ENCODE measurements around the gene SLC12A5.

The SLC12A5 gene

GRCh38 chr20:46071573-46071972, 42.6 kb downstream of the SLC12A5 start:
- H3K27me3 ChIP-seq (ENCODE audit: control insufficient read depth in 5 of 5, insufficient read depth in 4 of 5, low read length in 5 of 5) = no peaks in the 10 kb centered on the region
- H3K27ac ChIP-seq (ENCODE audit: low read depth, low read length) = no peak overlapping the region
- H3K9ac ChIP-seq (ENCODE audit: low read length in 5 of 5) = no peak overlapping the region
- peaks cover 48 to 64% (median 52%) of the 10 kb centered on the region in 5 donors for H3K36me3 ChIP-seq (ENCODE audit: control insufficient read depth in 5 of 5, insufficient read depth in 5 of 5, low read length in 5 of 5)
- H3K4me3 ChIP-seq (ENCODE audit: low read depth in 1 of 5, low read length in 5 of 5) = no peak overlapping the region
- no peaks in the 10 kb centered on the region for H3K4me1 ChIP-seq (ENCODE audit: control insufficient read depth in 5 of 5, insufficient read depth in 5 of 5, low read length in 5 of 5)
- no peaks in the 10 kb centered on the region for H3K9me3 ChIP-seq (ENCODE audit: control insufficient read depth in 5 of 5, low read length in 5 of 5)

GRCh38 chr20:46073024-46073423, 44.0 kb downstream of the SLC12A5 start:
- Histone ChIP-seq H3K27ac (ENCODE audit: low read depth, low read length) (no peak overlapping the region), H3K36me3 (ENCODE audit: control insufficient read depth in 5 of 5, insufficient read depth in 5 of 5, low read length in 5 of 5) (peaks cover 44 to 62% (median 48%) of the 10 kb centered on the region in 5 donors), H3K9me3 (ENCODE audit: control insufficient read depth in 5 of 5, low read length in 5 of 5) (no peaks in the 10 kb centered on the region), H3K9ac (ENCODE audit: low read length in 5 of 5) (no peak overlapping the region), H3K4me1 (ENCODE audit: control insufficient read depth in 5 of 5, insufficient read depth in 5 of 5, low read length in 5 of 5) (no peaks in the 10 kb centered on the region), H3K27me3 (ENCODE audit: control insufficient read depth in 5 of 5, insufficient read depth in 4 of 5, low read length in 5 of 5) (no peaks in the 10 kb centered on the region), H3K4me3 (ENCODE audit: low read depth in 1 of 5, low read length in 5 of 5) (no peak overlapping the region)

GRCh38 chr20:46073443-46073842, 44.4 kb downstream of the SLC12A5 start:
- Histone ChIP-seq H3K36me3 (ENCODE audit: control insufficient read depth in 5 of 5, insufficient read depth in 5 of 5, low read length in 5 of 5) (peaks cover 44 to 62% (median 49%) of the 10 kb centered on the region in 5 donors), H3K4me1 (ENCODE audit: control insufficient read depth in 5 of 5, insufficient read depth in 5 of 5, low read length in 5 of 5) (no peaks in the 10 kb centered on the region), H3K9ac (ENCODE audit: low read length in 5 of 5) (no peak overlapping the region), H3K4me3 (ENCODE audit: low read depth in 1 of 5, low read length in 5 of 5) (no peak overlapping the region), H3K27me3 (ENCODE audit: control insufficient read depth in 5 of 5, insufficient read depth in 4 of 5, low read length in 5 of 5) (no peaks in the 10 kb centered on the region), H3K27ac (ENCODE audit: low read depth, low read length) (no peak overlapping the region), H3K9me3 (ENCODE audit: control insufficient read depth in 5 of 5, low read length in 5 of 5) (no peaks in the 10 kb centered on the region)

- Histone ChIP-seq H3K4me1 (ENCODE audit: control insufficient read depth in 5 of 5, insufficient read depth in 5 of 5, low read length in 5 of 5) (no peaks in the 10 kb centered on the region), H3K27me3 (ENCODE audit: control insufficient read depth in 5 of 5, insufficient read depth in 4 of 5, low read length in 5 of 5) (no peaks in the 10 kb centered on the region), H3K9me3 (ENCODE audit: control insufficient read depth in 5 of 5, low read length in 5 of 5) (no peaks in the 10 kb centered on the region), H3K9ac (ENCODE audit: low read length in 5 of 5) (no peak overlapping the region), H3K4me3 (ENCODE audit: low read depth in 1 of 5, low read length in 5 of 5) (no peak overlapping the region), H3K27ac (ENCODE audit: low read depth, low read length) (no peak overlapping the region), H3K36me3 (ENCODE audit: control insufficient read depth in 5 of 5, insufficient read depth in 5 of 5, low read length in 5 of 5) (peaks cover 48 to 63% (median 51%) of the 10 kb centered on the region in 5 donors)
Measured at GRCh38 chr20:46074006-46074405, 45.0 kb downstream of the SLC12A5 start.

GRCh38 chr20:46076806-46077205, 47.8 kb downstream of the SLC12A5 start:
- H3K4me3 ChIP-seq (ENCODE audit: low read depth in 1 of 5, low read length in 5 of 5) = no peak overlapping the region
- H3K9ac ChIP-seq (ENCODE audit: low read length in 5 of 5) = no peak overlapping the region
- H3K36me3 ChIP-seq (ENCODE audit: control insufficient read depth in 5 of 5, insufficient read depth in 5 of 5, low read length in 5 of 5) = peaks cover 39 to 56% (median 46%) of the 10 kb centered on the region in 5 donors
- H3K9me3 ChIP-seq (ENCODE audit: control insufficient read depth in 5 of 5, low read length in 5 of 5) = no peaks in the 10 kb centered on the region
- no peak overlapping the region for H3K27ac ChIP-seq (ENCODE audit: low read depth, low read length)
- H3K27me3 ChIP-seq (ENCODE audit: control insufficient read depth in 5 of 5, insufficient read depth in 4 of 5, low read length in 5 of 5) = no peaks in the 10 kb centered on the region
- peaks cover 0 to 3% (median 0%) of the 10 kb centered on the region in 5 donors for H3K4me1 ChIP-seq (ENCODE audit: control insufficient read depth in 5 of 5, insufficient read depth in 5 of 5, low read length in 5 of 5)

- Histone ChIP-seq H3K4me3 (ENCODE audit: low read depth in 1 of 5, low read length in 5 of 5) (no peak overlapping the region), H3K4me1 (ENCODE audit: control insufficient read depth in 5 of 5, insufficient read depth in 5 of 5, low read length in 5 of 5) (peaks cover 0 to 9% (median 0%) of the 10 kb centered on the region in 5 donors), H3K36me3 (ENCODE audit: control insufficient read depth in 5 of 5, insufficient read depth in 5 of 5, low read length in 5 of 5) (peaks cover 39 to 55% (median 44%) of the 10 kb centered on the region in 5 donors), H3K27ac (ENCODE audit: low read depth, low read length) (no peak overlapping the region), H3K9ac (ENCODE audit: low read length in 5 of 5) (no peak overlapping the region), H3K27me3 (ENCODE audit: control insufficient read depth in 5 of 5, insufficient read depth in 4 of 5, low read length in 5 of 5) (no peaks in the 10 kb centered on the region), H3K9me3 (ENCODE audit: control insufficient read depth in 5 of 5, low read length in 5 of 5) (no peaks in the 10 kb centered on the region)
Measured at GRCh38 chr20:46077642-46078305, 48.8 kb downstream of the SLC12A5 start.

- H3K4me3 ChIP-seq (ENCODE audit: low read depth in 1 of 5, low read length in 5 of 5) = no peak overlapping the region
- H3K27ac ChIP-seq (ENCODE audit: low read depth, low read length) = no peak overlapping the region
- H3K9me3 ChIP-seq (ENCODE audit: control insufficient read depth in 5 of 5, low read length in 5 of 5) = no peaks in the 10 kb centered on the region
- H3K9ac ChIP-seq (ENCODE audit: low read length in 5 of 5) = no peak overlapping the region
- no peaks in the 10 kb centered on the region for H3K27me3 ChIP-seq (ENCODE audit: control insufficient read depth in 5 of 5, insufficient read depth in 4 of 5, low read length in 5 of 5)
- H3K4me1 ChIP-seq (ENCODE audit: control insufficient read depth in 5 of 5, insufficient read depth in 5 of 5, low read length in 5 of 5) = peaks cover 0 to 21% (median 10%) of the 10 kb centered on the region in 5 donors
- peaks cover 37 to 47% (median 41%) of the 10 kb centered on the region in 5 donors for H3K36me3 ChIP-seq (ENCODE audit: control insufficient read depth in 5 of 5, insufficient read depth in 5 of 5, low read length in 5 of 5)
Measured at GRCh38 chr20:46078954-46079353, 49.9 kb downstream of the SLC12A5 start.

GRCh38 chr20:46081074-46081473, 52.1 kb downstream of the SLC12A5 start:
- Histone ChIP-seq H3K27me3 (ENCODE audit: control insufficient read depth in 5 of 5, insufficient read depth in 4 of 5, low read length in 5 of 5) (no peaks in the 10 kb centered on the region), H3K36me3 (ENCODE audit: control insufficient read depth in 5 of 5, insufficient read depth in 5 of 5, low read length in 5 of 5) (peaks cover 21 to 26% (median 22%) of the 10 kb centered on the region in 5 donors), H3K27ac (ENCODE audit: low read depth, low read length) (no peak overlapping the region), H3K4me3 (ENCODE audit: low read depth in 1 of 5, low read length in 5 of 5) (no peak overlapping the region), H3K9ac (ENCODE audit: low read length in 5 of 5) (no peak overlapping the region), H3K4me1 (ENCODE audit: control insufficient read depth in 5 of 5, insufficient read depth in 5 of 5, low read length in 5 of 5) (peaks cover 0 to 42% (median 30%) of the 10 kb centered on the region in 5 donors), H3K9me3 (ENCODE audit: control insufficient read depth in 5 of 5, low read length in 5 of 5) (no peaks in the 10 kb centered on the region)

GRCh38 chr20:46083101-46083500, 54.1 kb downstream of the SLC12A5 start:
- Histone ChIP-seq H3K4me3 (ENCODE audit: low read depth in 1 of 5, low read length in 5 of 5) (no peak overlapping the region), H3K36me3 (ENCODE audit: control insufficient read depth in 5 of 5, insufficient read depth in 5 of 5, low read length in 5 of 5) (peaks cover 12 to 15% (median 13%) of the 10 kb centered on the region in 5 donors), H3K9ac (ENCODE audit: low read length in 5 of 5) (no peak overlapping the region), H3K4me1 (ENCODE audit: control insufficient read depth in 5 of 5, insufficient read depth in 5 of 5, low read length in 5 of 5) (peaks cover 2 to 58% (median 45%) of the 10 kb centered on the region in 5 donors), H3K27ac (ENCODE audit: low read depth, low read length) (no peak overlapping the region), H3K27me3 (ENCODE audit: control insufficient read depth in 5 of 5, insufficient read depth in 4 of 5, low read length in 5 of 5) (no peaks in the 10 kb centered on the region), H3K9me3 (ENCODE audit: control insufficient read depth in 5 of 5, low read length in 5 of 5) (no peaks in the 10 kb centered on the region)

- H3K36me3 ChIP-seq (ENCODE audit: control insufficient read depth in 5 of 5, insufficient read depth in 5 of 5, low read length in 5 of 5) = peaks cover 7 to 10% (median 8%) of the 10 kb centered on the region in 5 donors
- H3K9me3 ChIP-seq (ENCODE audit: control insufficient read depth in 5 of 5, low read length in 5 of 5) = no peaks in the 10 kb centered on the region
- H3K27ac ChIP-seq (ENCODE audit: low read depth, low read length) = no peak overlapping the region
- no peak overlapping the region for H3K4me3 ChIP-seq (ENCODE audit: low read depth in 1 of 5, low read length in 5 of 5)
- H3K27me3 ChIP-seq (ENCODE audit: control insufficient read depth in 5 of 5, insufficient read depth in 4 of 5, low read length in 5 of 5) = no peaks in the 10 kb centered on the region
- H3K9ac ChIP-seq (ENCODE audit: low read length in 5 of 5) = peak overlapping the region in 1 of 5 donors; percentile 24
- peaks cover 7 to 63% (median 50%) of the 10 kb centered on the region in 5 donors for H3K4me1 ChIP-seq (ENCODE audit: control insufficient read depth in 5 of 5, insufficient read depth in 5 of 5, low read length in 5 of 5)
Measured at GRCh38 chr20:46083531-46084061, 54.6 kb downstream of the SLC12A5 start.

Measured in subcutaneous abdominal adipose tissue (tissue), 5 donors.